ENCODE results near the gene POLR3G. TPM values are rescaled to one million over a fixed set of nuclear protein-coding genes. Genes with fewer than 3 reads are reported as not detected.
A peak's percentile ranks its signal among the peaks of the same experiment; 100 is the strongest.

Gene POLR3G
- polyA plus RNA-seq, 3 donors = 0.74 to 2.9 (median 0.74) TPM

DNA sequence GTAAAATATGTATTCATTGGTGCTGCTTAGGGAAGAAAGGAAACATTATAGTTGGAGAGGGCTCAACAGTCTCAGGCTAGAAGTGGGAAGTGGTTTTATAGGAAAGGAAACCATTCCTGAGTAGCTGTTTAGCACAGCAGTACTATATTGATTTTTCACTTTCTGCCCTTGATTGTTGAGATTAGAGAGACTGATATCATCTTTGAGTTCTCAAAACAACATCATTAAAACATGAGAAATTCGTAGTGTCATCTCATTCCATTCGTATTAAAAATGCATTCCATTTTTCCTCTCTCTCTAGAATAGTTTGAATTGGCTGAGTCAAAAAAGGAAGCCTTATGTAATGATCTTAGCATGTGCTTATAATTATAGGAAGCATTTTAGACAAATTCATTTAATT lies 14.1 kb downstream of the POLR3G start:
- WGBS, 3 donors = 23 to 52% (median 32%) methylated on average over 2 of the region's 2 CpGs
- no peak overlapping the region for H3K27ac ChIP-seq (ENCODE audit: low read depth, low read length)

DNA sequence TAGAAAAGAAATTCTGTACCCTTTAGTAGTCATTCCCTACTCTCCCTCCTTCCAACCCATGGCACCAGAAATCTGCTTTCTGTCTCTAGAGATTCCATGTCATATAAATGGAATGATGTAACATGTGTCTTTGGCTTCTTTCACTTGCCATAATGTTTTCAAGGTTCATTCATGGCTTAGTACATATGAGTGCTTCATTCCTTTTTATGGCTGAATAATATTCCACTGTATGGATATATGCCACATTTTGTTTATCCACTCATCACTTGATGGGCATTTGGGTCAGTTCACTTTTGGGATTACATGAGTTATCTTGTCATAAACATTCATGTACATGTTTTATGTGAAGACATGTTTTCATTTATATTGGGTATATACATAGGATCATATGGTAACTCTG lies 19.4 kb downstream of the POLR3G start:
- H3K27ac ChIP-seq (ENCODE audit: low read depth, low read length) = no peak overlapping the region

- WGBS, 3 donors = 96 to 98% (median 97%) methylated on average over 1 of the region's 1 CpG
- no peak overlapping the region for H3K27ac ChIP-seq (ENCODE audit: low read depth, low read length)
Observed at GRCh38 chr5:90495146-90495545, 20.5 kb downstream of the POLR3G start.

DNA sequence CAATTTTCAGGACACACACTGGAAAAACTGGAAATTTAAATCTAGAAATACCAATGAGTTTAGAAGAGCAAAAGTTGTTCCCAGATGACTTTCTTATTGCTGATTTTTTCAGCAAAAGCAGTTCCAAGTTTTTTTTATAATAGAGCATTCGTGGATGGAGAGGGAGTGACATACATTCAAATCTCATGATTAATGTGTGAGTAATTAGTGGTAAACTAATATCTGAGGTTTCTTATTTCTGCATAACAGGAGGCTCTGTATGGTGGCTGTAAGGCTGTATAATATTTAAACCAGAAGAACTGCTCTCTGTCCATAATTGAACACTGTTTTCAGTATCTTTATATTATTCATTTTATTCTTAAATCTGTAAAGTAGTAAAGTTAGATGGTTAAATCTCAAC lies 28.9 kb downstream of the POLR3G start:
- H3K27ac ChIP-seq (ENCODE audit: low read depth, low read length) = no peak overlapping the region
- WGBS, 3 donors = 64 to 80% (median 78%) methylated on average over 1 of the region's 1 CpG

DNA sequence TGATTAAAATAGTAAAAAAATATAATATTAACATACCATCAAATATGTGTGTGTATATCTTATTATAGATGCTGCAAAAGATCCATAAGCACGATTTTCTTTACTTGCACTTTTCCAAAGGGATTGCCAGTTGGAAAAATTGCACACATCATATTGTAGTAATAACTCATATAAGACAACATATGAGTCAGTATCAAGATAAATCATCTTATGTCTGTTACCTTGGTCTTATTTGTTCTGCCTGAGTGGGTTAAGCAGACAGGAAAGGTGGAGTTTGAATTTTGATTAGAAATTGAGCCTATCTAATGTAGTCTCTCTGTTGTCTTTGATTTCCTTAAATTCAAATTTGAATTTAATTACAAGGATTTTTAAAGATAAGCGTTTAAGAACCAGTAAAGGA lies 30.1 kb downstream of the POLR3G start:
- H3K27ac ChIP-seq (ENCODE audit: low read depth, low read length) = no peak overlapping the region
- 82 to 93% (median 93%) methylated on average over 2 of the region's 2 CpGs for WGBS, 3 donors

DNA sequence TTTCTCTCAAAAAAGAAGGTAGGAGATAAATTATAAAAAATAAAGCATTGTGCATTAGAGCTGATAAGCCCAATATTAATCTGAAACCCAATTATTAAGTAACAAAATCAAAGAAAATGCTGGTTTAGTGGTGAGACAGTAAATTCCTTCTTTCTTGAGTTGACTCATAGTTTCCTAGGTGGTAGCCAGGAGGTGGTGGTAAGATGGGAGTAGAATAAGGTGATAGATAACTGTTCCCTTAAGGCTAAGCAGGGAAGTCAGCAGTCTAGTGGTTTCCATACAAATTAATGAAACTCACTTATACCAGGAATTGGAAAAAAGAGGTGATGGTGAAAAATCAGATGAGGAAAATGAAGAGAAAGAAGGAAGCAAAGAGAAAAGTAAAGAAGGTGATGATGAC lies 31.6 kb downstream of the POLR3G start:
- no peak overlapping the region for H3K27ac ChIP-seq (ENCODE audit: low read depth, low read length)

- 97 to 100% (median 99%) methylated on average over 1 of the region's 1 CpG for WGBS, 3 donors
- H3K27ac ChIP-seq (ENCODE audit: low read depth, low read length) = no peak overlapping the region
Observed at GRCh38 chr5:90510438-90510837, 35.8 kb downstream of the POLR3G start.

GRCh38 chr5:90514520-90514919 lies 39.9 kb downstream of the POLR3G start:
- WGBS, 3 donors = 48 to 88% (median 86%) methylated on average over 3 of the region's 3 CpGs
- H3K27ac ChIP-seq (ENCODE audit: low read depth, low read length) = no peak overlapping the region

- H3K27ac ChIP-seq (ENCODE audit: low read depth, low read length) = no peak overlapping the region
Observed at GRCh38 chr5:90518661-90519060, 44.0 kb downstream of the POLR3G start.

- 91 to 96% (median 93%) methylated on average over 7 of the region's 7 CpGs for WGBS, 3 donors
- H3K27ac ChIP-seq (ENCODE audit: low read depth, low read length) = no peak overlapping the region
Observed at GRCh38 chr5:90519081-90519480, 44.4 kb downstream of the POLR3G start.

- peak overlapping the region; percentile 49 for H3K27ac ChIP-seq (ENCODE audit: low read depth, low read length)
- WGBS, 3 donors = 3 to 5% (median 5%) methylated on average over 18 of the region's 18 CpGs
Observed at GRCh38 chr5:90528601-90529193, 54.0 kb downstream of the POLR3G start.

DNA sequence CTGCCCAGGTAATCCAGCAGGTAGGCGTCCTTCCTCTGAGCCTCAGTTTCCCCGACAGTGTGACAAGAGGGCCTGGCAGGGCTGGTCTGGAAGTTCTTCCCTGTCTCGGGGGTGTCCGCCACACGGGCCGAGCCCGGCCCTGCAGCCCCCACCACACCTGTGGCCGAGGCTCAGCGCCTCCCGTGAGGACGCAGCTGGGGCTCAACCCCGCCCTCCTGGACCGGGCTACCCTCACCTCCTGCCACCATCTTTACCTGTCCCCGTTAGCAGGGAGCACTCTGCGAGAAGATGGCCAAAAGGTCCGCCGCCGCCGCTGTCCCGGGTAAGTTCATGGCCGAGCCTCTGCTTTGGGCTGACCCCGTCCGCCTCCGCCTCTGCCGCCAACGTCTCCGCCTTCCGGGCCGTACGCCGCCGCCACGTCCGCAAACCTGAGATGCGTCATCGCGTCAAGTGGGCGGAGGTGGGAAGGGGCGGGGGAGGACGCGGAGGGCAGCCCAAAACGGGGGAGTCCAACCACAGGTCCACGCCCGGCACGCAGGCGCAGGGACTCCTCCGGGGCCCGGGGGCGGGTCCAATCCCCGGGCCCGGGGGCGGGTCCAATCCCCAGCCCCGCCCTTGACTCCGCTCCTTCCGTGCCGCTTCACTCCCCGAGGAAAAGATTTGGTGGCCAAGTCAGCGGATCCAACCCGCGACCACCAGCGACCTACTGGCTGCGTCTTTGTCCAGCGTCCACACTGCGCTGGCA lies 54.7 kb downstream of the POLR3G start, which contains the start of gene LYSMD3:
LYSMD3 (minus strand) TSS at position 391 of the 745 bp plus-strand sequence. CDS start 4,295 bp downstream, outside the sequence.
- 1% methylated on average over 56 to 64 of the region's 64 CpGs for WGBS, 3 donors
- peak within 1 kb of the TSS; percentile 49 for H3K27ac ChIP-seq (ENCODE audit: low read depth, low read length)

- 2 to 9% (median 8%) methylated on average over 13 of the region's 13 CpGs for WGBS, 3 donors
- no peak overlapping the region for H3K27ac ChIP-seq (ENCODE audit: low read depth, low read length)
Observed at GRCh38 chr5:90529939-90530677, 55.4 kb downstream of the POLR3G start.

- 46 to 52% (median 50%) methylated on average over 9 of the region's 9 CpGs for WGBS, 3 donors
- no peak overlapping the region for H3K27ac ChIP-seq (ENCODE audit: low read depth, low read length)
Observed at GRCh38 chr5:90530736-90531487, 56.2 kb downstream of the POLR3G start.

DNA sequence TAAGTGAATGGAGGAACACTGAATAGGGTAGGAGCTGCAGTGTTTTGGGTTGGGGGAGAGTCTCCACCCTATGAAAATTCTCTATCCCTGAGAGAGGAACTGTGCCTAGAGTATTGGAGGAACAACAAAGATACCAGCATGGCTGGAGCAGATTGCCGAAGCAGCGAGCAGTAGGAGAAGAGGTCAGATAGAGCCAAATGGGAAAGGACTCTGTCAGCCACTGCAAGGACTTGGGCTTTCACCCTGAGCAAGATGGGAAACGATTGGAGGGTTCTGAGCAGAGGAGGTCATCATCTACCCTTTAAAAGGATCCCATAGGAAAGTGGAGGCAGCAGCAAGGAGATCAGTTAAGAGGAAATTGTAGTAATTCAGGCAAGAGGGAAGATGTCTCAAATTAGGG lies 59.1 kb downstream of the POLR3G start:
- no peak overlapping the region for H3K27ac ChIP-seq (ENCODE audit: low read depth, low read length)
- 65 to 71% (median 70%) methylated on average over 3 of the region's 3 CpGs for WGBS, 3 donors

- 75 to 89% (median 82%) methylated on average over 3 of the region's 3 CpGs for WGBS, 3 donors
- H3K27ac ChIP-seq (ENCODE audit: low read depth, low read length) = no peak overlapping the region
Observed at GRCh38 chr5:90534922-90535321, 60.3 kb downstream of the POLR3G start.

DNA sequence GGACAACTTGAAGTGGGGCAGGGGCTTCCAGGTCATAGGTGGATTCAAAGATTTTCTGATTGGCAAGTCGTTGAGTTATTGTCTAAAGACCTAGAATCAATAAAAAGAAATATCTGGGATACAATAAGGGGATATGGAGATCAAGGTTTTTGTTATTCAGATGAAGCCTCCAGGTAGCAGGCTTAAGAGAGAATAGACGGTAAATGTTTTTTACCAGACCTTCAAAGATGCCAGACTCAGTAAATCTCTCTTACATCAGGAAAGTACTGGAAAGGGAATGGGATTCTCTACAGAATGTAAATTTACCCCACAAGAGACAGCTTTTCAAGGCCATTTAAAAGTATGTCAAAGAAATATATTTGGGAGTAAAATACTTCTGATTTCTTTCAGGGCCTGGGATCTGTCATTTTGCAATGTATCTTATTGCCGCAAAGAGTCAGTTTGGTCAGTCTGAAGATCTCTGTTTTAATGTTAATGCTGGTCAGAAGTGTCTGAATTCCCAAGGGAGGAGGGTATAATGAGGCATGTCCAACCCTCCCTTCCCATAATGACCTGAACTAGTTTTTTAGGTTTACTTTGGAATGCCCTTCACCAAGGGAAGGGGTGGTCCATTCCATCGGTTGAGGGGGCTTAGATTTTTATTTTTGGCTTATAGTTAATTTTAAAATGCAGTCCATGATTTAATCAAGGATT lies 68.3 kb downstream of the POLR3G start:
- no peak overlapping the region for H3K27ac ChIP-seq (ENCODE audit: low read depth, low read length)
- WGBS, 3 donors = 60 to 79% (median 70%) methylated on average over 4 of the region's 4 CpGs

DNA sequence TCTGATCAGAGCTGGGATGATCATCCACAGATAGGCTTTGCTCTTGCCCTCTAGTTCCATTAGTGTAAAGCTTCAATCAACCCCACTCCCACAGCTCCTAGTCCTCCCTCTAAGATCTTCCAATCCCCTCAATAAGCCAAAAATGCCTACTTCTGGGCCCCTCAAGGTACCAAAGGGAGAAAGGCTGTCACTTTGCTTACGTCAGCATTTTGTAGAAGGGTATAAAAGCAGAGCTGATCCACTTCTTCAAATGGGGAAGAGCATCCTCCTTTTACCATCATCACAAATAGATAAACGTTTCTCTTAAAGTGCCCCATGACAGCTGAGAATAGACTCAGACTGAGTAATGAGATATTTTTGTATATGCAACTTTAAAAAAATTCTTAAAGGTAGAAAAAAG lies 70.8 kb downstream of the POLR3G start:
- 69 to 78% (median 72%) methylated on average over 2 of the region's 2 CpGs for WGBS, 3 donors
- no peak overlapping the region for H3K27ac ChIP-seq (ENCODE audit: low read depth, low read length)
